ENCODE data around the gene DNAI1.
"Not testable (repeated sequence)": the region's sequence is repeated elsewhere in the genome, so short reads cannot be mapped to it uniquely, and the experiment has no call there.

The DNAI1 gene

GRCh38 chr9:34451545-34451944 lies 7.1 kb upstream of the DNAI1 start:
- no peak for DNase-seq

GRCh38 chr9:34452568-34452967 lies 6.0 kb upstream of the DNAI1 start:
- no peak for DNase-seq

GRCh38 chr9:34454571-34455065 lies 4.0 kb upstream of the DNAI1 start:
- no peak for DNase-seq

DNA sequence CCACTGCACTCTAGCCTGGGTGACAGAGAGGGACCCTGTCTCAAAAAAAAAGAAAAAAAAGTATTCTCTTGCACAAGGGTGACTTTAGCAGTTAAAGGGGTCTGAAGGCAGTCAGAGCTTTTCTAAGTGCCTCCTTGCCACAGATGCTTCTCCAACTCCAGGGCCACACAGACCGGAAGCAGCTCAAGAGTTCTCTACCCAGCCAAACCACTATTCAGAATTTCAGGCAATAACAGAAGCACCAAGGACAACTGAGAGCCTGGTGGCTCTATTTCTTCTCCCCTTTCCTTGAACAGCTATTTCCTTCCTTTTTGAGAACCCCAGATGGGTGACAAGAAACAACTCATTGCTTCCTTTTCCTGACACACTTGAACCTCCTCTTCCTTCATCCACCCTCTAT lies 2.5 kb upstream of the DNAI1 start:
- no peak for DNase-seq

GRCh38 chr9:34456746-34457145 lies 1.9 kb upstream of the DNAI1 start:
- no peak for DNase-seq

DNA sequence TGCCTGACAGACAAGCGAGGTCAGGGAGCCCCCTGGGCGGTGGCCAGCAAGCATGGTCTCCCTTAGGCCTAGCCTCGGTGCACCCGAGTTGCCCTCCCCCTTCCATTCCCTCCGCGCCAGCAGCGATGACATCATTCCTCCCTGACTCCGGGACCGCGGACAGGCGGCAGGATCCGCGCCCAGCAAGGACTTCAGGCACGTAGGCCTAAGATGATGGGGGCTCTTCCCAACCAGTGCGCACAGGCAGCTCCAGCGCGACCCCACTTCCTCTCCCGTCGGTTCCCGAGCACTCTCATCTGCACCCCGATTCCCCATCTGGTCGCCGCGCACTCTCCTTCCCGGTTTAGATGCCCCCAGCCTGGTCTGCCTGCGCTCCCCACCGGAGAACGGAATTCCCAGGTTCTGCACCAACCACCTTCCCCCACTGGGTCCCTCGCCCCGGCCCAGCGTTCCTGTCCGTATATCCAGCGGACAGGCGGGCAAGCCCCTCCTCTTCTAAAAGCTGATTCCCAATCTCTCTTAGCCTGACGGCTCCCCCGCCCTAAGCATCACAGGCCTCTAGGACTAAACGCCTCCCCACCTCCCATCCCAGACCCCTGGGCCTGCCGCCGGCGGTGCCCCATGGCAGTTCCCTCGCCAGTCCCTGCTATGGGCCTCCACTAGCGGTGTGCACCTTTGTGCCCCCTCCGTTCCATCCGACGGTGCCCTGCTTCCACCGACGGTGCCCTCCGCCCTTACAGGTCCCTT lies 1.2 kb upstream of the DNAI1 start:
- DNase-seq, result no peak

- no peak for DNase-seq
These were observed 345 bp downstream of the DNAI1 start for GRCh38 chr9:34458959-34459340.

- DNase-seq, result no peak
These were observed 751 bp downstream of the DNAI1 start for GRCh38 chr9:34459356-34459755.

- no peak for DNase-seq
These were observed 1.3 kb downstream of the DNAI1 start for GRCh38 chr9:34459941-34460340.

DNA sequence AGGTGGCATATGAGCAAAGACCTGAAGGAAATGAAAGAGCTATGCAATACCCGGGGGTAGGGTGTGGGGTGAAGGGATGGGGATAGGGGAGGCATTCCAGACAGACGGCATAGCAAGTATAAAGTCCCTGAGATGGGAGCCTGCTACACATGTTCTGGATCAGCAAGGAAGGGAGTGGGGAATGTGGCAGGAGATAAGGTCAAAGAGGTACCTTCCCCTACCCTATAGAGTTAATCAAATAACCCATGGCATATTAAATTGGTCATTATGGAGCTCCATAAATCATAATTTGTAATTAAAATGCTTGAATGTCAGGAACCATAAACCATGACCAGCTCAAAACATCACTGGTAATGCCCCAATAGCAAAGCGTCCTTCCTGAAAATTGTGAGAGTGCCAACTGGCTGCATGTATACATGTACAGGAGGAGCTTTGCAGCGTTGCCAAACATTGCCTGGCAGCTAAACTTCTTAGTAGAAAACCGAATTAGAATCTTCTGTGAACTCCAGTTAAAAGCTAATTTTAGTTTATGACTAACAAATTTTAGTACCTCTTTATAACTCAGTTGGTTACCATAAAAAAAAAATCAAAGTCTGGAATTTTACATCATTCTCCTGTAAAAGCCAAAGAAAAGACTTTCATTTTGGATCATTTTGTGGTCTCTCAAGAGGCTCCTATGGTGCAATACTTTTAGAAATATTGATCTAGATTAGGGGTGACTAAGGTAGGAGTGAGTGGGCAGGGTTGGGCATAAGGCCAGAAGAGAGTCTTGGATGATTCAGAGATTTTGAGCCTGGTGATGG lies 4.7 kb downstream of the DNAI1 start:
- DNase-seq, result no peak

DNA sequence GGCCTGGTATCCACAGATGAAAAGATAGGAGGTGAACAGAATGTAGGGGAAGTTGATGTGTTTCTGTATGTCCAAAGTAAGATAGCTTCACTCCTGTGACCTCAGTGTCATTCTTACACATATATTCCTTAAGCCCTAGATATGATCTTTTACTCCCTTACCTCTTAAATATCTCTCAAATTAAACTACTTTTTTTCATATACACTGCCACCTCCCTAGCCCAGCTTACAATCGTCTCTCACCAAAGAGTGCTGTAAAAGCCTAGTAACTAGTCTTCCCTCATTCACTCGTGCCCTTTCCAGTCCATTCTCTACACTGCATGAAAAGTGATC lies 5.3 kb downstream of the DNAI1 start:
- DNase-seq, result no peak

GRCh38 chr9:34464571-34464970 lies 6.0 kb downstream of the DNAI1 start:
- DNase-seq, result no peak

GRCh38 chr9:34465468-34465867 lies 6.9 kb downstream of the DNAI1 start:
- no peak for DNase-seq

DNA sequence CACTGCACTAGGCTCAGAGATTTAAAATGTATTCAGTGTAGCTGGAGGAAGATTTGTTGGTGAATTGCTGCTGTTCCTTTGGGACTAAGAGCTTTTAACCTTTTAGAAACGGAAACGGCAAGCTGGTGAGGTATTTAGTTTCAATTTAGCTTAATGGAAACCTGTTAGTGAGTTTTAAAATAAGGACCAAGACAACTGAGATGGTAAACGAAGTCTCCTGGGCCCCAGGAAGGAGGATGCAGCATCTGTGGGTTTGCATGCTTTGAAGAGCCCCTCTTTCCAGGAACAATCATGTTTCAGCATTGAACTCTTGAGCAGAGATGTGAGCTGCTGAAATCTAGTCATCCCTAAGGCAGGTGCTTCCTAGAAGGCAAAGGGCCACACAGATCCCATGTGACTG lies 16.5 kb downstream of the DNAI1 start:
- DNase-seq, result no peak

- DNase-seq, result no peak
These were observed 18.9 kb downstream of the DNAI1 start for GRCh38 chr9:34477541-34477940.

DNA sequence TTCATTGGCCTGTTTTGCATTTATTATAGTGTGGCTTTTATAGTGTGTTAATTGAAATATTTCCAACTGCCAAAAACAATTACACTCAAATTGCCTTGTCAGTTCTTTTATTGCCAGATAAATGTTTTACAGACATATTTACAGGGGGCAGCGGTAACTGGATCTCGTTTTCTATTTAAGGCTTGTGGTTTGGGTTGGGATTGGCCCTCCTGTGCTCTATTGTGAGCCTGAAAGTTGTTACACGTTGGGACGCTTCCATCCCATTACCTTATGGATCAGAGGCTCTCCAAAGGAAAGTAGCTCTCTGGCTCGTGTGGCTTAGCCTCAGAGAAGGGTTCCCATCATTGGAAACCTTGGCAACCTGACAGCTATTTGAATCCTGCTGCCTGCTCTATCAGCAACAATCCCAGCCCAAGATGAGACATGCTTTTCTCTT lies 20.8 kb downstream of the DNAI1 start:
- DNase-seq, result peak; percentile 49

DNA sequence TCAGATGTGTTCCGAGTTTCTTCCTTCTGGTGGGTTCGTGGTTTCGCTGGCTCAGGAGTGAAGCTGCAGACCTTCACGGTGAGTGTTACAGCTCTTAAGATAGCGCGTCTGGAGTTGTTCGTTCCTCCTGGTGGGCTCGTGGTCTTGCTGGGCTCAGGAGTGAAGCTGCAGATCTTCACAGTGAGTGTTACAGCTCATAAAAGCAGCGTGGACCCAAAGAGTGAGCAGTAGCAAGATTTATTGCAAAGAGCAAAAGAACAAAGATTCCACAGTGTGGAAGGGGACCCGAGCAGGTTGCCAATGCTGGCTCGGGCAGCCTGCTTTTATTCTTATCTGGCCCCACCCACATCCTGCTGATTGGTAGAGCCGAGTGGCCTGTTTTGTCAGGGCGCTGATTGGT lies 23.0 kb downstream of the DNAI1 start:
- DNase-seq, result not testable (repeated sequence)

- DNase-seq, result not testable (repeated sequence)
These were observed 24.1 kb downstream of the DNAI1 start for GRCh38 chr9:34482746-34483145.

DNA sequence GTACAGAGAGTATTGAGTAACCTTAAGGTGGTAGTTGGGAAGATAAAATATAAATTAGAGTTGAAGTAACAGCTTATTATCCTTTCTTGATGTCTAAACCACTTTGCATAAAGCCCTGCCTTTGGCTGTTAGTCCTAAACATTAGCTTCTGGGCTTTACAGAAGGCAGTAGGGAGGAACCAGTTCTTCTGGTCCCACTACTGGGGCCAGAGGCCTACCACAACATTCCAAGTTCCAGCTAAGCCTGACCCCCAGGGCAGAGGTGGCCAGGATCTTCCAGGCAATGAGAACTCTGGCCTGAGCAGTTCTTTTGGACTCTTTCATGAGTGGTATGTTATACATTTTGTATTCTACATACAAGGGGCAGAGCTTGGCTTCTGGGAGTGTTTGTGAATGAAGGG lies 26.1 kb downstream of the DNAI1 start:
- no peak for DNase-seq

- no peak for DNase-seq
These were observed 27.2 kb downstream of the DNAI1 start for GRCh38 chr9:34485822-34486221.

DNA sequence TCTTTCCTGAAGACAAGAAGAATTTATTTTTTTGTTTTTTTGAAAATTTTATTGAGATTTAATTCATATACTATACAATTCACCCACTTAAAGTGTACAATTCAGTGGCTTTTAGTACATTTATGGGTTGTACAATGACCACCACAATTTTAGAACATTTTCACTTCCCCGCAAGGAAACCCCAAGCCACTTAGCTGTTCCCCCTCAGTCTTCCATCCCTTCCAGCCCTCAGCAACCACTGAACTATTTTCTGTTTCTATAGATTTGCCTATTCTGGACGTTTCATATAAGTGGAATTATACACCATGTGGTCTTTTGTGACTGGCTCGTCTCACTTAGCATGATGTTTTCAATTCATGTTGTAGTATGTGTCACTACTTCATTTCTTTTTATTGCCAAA lies 28.0 kb downstream of the DNAI1 start:
- DNase-seq, result no peak

DNA sequence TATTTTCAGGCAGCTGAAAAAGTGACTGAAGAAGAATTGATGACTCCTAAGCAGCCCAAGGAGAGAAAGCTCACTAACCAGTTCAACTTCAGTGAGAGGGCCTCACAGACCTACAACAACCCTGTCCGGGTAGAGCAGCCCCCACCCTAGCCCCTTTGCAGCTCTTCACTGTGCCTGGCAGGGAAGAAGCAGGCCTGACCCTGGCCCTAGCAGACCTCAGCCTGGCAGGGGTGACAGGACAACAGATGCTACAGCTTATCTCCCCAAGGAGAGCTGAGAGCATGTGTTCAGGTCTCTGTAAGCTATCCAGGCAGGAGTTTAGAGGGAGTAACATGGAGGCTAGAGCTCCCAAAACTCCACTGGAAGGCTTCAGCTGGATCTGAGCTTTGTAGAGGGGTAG lies 31.8 kb downstream of the DNAI1 start:
- no peak for DNase-seq

DNA sequence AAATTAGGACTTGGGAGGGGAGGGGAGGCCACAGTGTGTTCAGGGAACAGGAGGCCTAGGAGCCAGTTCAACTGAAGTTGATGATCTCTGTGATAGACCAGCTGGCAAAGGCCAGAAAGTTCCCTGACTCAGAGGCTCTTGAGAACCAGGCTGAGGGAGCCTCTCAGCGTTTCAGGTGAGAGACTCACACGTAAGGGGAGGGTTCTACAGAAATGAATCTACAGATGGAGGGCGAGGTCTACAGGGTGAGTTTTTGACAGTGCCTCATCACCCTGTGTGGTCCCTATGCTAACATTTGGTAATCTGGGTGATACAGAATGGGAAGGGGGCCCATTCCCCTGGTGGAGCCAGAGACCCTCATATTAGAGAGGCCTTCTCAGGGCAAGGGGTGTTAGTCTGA lies 32.2 kb downstream of the DNAI1 start:
- no peak for DNase-seq

- no peak for DNase-seq
These were observed 33.0 kb downstream of the DNAI1 start for GRCh38 chr9:34491596-34491995.

DNA sequence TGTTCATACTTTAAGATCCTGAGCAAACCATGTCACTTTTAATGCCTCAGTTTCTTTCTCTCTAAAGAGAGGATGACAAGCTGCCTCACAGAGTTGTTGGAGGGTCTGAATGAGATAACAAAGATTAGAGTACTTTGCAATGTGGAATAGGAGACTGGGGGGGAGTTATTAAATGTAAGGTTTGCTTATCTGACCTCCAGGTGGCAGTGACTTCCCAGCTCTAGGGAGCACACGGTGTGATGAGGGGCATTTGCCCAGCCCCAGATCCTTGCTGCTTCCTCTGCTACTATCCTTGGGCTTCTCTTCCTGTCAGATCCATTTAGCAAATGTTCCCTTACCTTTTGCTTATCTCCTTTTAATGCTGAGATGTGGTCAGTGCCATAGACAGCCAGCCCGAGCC lies 33.4 kb downstream of the DNAI1 start:
- no peak for DNase-seq

All from NCI-H2107 (cell line).